Measurements from ENCODE around the gene POLRMT.
A peak's percentile ranks its signal among the peaks of the same experiment; 100 is the strongest.

GRCh38 chr19:584240-585001 lies 48.9 kb downstream of the POLRMT start:
- TF ChIP-seq CTCF (conservative IDR thresholded peaks at IDR 0.05; ENCODE audit: low read depth, low read length) (peak; percentile 98), EZH2 (IDR thresholded peaks at IDR 0.05; ENCODE audit: borderline replicate concordance, low read depth, low read length, poor library complexity, severe bottlenecking) (no peak)
